GM12875 (cell line): ENCODE results near the gene ZCCHC7.

ENCODE experiments used
- H3K4me3 ChIP-seq: one replicate; pipeline ENCODE4 v1.5.1; 2011; ENCODE audit warnings: low read depth, low read length, control low read depth
- CTCF ChIP-seq: IDR thresholded peaks from 2 replicates; pipeline ENCODE4 v1.5.1; 2011; ENCODE audit warnings: low read depth, mild to moderate bottlenecking, control low read depth, inconsistent platforms, low read length, moderate library complexity, borderline replicate concordance; ENCODE audit not compliant: insufficient read depth

ZCCHC7 gene

GRCh38 chr9:37094751-37095150 lies 25.6 kb upstream of the ZCCHC7 start:
- H3K4me3 ChIP-seq, result no peak overlapping the region
- TF ChIP-seq CTCF, result no peak

- no peak for TF ChIP-seq CTCF
- no peak overlapping the region for H3K4me3 ChIP-seq
These were observed 23.7 kb upstream of the ZCCHC7 start for GRCh38 chr9:37096628-37097027.

GRCh38 chr9:37097294-37097693 lies 23.1 kb upstream of the ZCCHC7 start:
- TF ChIP-seq CTCF, result no peak
- no peak overlapping the region for H3K4me3 ChIP-seq

GRCh38 chr9:37100327-37100726 lies 20.0 kb upstream of the ZCCHC7 start:
- no peak overlapping the region for H3K4me3 ChIP-seq
- no peak for TF ChIP-seq CTCF

GRCh38 chr9:37100741-37101140 lies 19.6 kb upstream of the ZCCHC7 start:
- no peak overlapping the region for H3K4me3 ChIP-seq
- no peak for TF ChIP-seq CTCF

GRCh38 chr9:37102486-37102885 lies 17.9 kb upstream of the ZCCHC7 start:
- TF ChIP-seq CTCF, result no peak
- no peak overlapping the region for H3K4me3 ChIP-seq

- no peak for TF ChIP-seq CTCF
- no peak overlapping the region for H3K4me3 ChIP-seq
These were observed 16.0 kb upstream of the ZCCHC7 start for GRCh38 chr9:37104183-37104889.
